AG04450 (cell line): ENCODE results near the gene ZNF385C. TPM values are rescaled to one million over a fixed set of nuclear protein-coding genes. Genes with fewer than 3 reads are reported as not detected.
A peak's percentile ranks its signal among the peaks of the same experiment; 100 is the strongest.
"Not testable (repeated sequence)": the region's sequence is repeated elsewhere in the genome, so short reads cannot be mapped to it uniquely, and the experiment has no call there.

Experiments
- CTCF ChIA-PET: fragments of 300-600, 350-600 bp; formaldehyde crosslinking; extraction: SDS; loops from one replicate; lab custom pipeline; 2022; ENCODE audit warnings: antibody characterized with exemption, inconsistent platforms; lab: Charles Lee
- POLR2A ChIA-PET: fragments of 350-600 bp; formaldehyde crosslinking; extraction: SDS; loops from one replicate; lab custom pipeline; 2021; ENCODE audit warnings: antibody characterized with exemption, inconsistent platforms; lab: Yijun Ruan, JAX
- DNase-seq: peaks from one replicate; pipeline ENCODE4 v3.0.0-alpha.2; 2011; ENCODE audit warnings: low read depth, low spot score
- H3K27ac ChIP-seq: one replicate; pipeline ENCODE4 v1.5.1; 2012; ENCODE audit warnings: low read depth, low read length, control low read depth
- H3K27me3 ChIP-seq: one replicate; pipeline ENCODE4 v1.6.0; 2012; ENCODE audit warnings: low read length; ENCODE audit not compliant: control insufficient read depth, insufficient read depth
- H3K4me3 ChIP-seq: 2 replicates; pipeline ENCODE4 v1.5.1; 2011; ENCODE audit warnings: mild to moderate bottlenecking, low read depth, low read length, control low read depth
- H3K9me3 ChIP-seq: 2 replicates; pipeline ENCODE4 v1.5.1; 2012; ENCODE audit warnings: low read length; ENCODE audit not compliant: control insufficient read depth, insufficient read depth
- CTCF ChIP-seq: IDR thresholded peaks from 2 replicates; pipeline ENCODE4 v1.5.1; 2011; ENCODE audit warnings: low read depth, low read length, control low read depth, inconsistent platforms
- polyA plus RNA-seq: library from polyadenylated mRNA; depleted of rRNA; stranded (reverse); fragments of >200 nt; gene quantifications from 2 replicates; pipeline ENCODE4 v1.2.3, GENCODE V29; 2011

The ZNF385C gene
- polyA plus RNA-seq, 1 experiment, result not detected

GRCh38 chr17:42025936-42026335 is 72.3 kb downstream of the ZNF385C start:
- H3K4me3 ChIP-seq, result no peak overlapping the region
- DNase-seq, result no peak
- no peak for TF ChIP-seq CTCF
- POLR2A ChIA-PET, result interaction anchor here (1.6 to 2.2 kb wide), 2 partner anchors 8 to 11 kb away, joined by 4 to 7 read pairs; partner anchors contain the start of gene DNAJC7
- H3K27ac ChIP-seq, result peak overlapping the region; percentile 47
- CTCF ChIA-PET, result interaction anchor here (0.5 to 1.9 kb wide), 15 partner anchors 8 to 197 kb away, joined by 3 to 14 read pairs (median 4); partner anchors contain the start of genes CNP, DHX58 and DNAJC7
- peaks cover 8% of the 10 kb centered on the region for H3K27me3 ChIP-seq
- no peaks in the 10 kb centered on the region for H3K9me3 ChIP-seq

- POLR2A ChIA-PET, result interaction anchor here (0.6 to 2.2 kb wide), 2 partner anchors 7 to 85 kb away, joined by 3 to 7 read pairs; partner anchors contain the start of gene DNAJC7
Measured at GRCh38 chr17:42025191-42025579, 73.1 kb downstream of the ZNF385C start.

GRCh38 chr17:42023524-42024349 is 74.5 kb downstream of the ZNF385C start:
- DNase-seq, result no peak
- Histone ChIP-seq H3K9me3 (no peaks in the 10 kb centered on the region), H3K27ac (peak overlapping the region; percentile 85), H3K27me3 (peaks cover 2% of the 10 kb centered on the region), H3K4me3 (no peak overlapping the region)
- no peak for TF ChIP-seq CTCF
- POLR2A ChIA-PET, result interaction anchor here (0.6 to 0.7 kb wide), 2 partner anchors 94 to 123 kb away, joined by 5 to 6 read pairs; no protein-coding TSS in a partner anchor
- CTCF ChIA-PET, result interaction anchor here (0.6 to 1.5 kb wide), 6 partner anchors 28 to 260 kb away, joined by 3 to 5 read pairs (median 4); partner anchors contain the start of gene DHX58

More at GRCh38 chr17:42025191-42025579, 73.1 kb downstream of the ZNF385C start:
- peak overlapping the region; percentile 85 for H3K27ac ChIP-seq
- no peak for TF ChIP-seq CTCF
- no peaks in the 10 kb centered on the region for H3K9me3 ChIP-seq
- H3K4me3 ChIP-seq, result 0 out of 2 replicates have a peak overlapping the region, but pooled peaks have one; percentile 4
- H3K27me3 ChIP-seq, result peaks cover 4% of the 10 kb centered on the region
- no peak for DNase-seq
- CTCF ChIA-PET, result interaction anchor here (0.6 to 1.9 kb wide), 24 partner anchors 9 to 155 kb away, joined by 3 to 14 read pairs (median 4); partner anchors contain the start of genes CNP, DHX58 and DNAJC7

GRCh38 chr17:42020845-42021244 is 77.4 kb downstream of the ZNF385C start:
- not testable (repeated sequence) for DNase-seq, H3K27me3 ChIP-seq, H3K9me3 ChIP-seq, H3K27ac ChIP-seq
- POLR2A ChIA-PET, result interaction anchor here (1.2 to 1.7 kb wide), 2 partner anchors 55 to 100 kb away, joined by 4 to 17 read pairs; partner anchors contain the start of genes CNP and KAT2A
- peak overlapping the region; percentile 88 for H3K4me3 ChIP-seq
- CTCF ChIA-PET, result interaction anchor here (1.0 to 1.8 kb wide), 9 partner anchors 7 to 100 kb away, joined by 4 to 16 read pairs (median 5); no protein-coding TSS in a partner anchor
